ENCODE measurements around the gene UMODL1.

DNA sequence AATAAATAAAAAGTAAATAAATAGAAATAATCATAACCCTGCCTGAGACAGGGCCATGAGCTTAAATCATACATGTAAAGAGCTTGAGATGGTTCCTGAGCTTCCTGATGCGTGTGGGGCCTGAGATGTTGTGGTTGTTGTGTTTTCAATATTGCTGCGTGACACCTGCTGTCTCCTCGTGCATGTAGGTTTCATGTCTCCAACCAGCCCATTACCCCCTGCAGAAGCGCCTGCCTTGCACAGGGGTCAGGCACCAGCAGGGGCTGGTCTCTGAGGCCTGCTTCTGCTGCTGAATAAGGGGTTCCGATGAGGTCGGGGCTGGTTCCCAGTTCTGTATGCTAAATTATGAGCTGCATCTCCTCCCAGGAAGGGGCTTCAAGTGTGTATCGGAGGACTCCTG lies 15.9 kb downstream of the UMODL1 start:
- TF ChIP-seq, protein P1, sequence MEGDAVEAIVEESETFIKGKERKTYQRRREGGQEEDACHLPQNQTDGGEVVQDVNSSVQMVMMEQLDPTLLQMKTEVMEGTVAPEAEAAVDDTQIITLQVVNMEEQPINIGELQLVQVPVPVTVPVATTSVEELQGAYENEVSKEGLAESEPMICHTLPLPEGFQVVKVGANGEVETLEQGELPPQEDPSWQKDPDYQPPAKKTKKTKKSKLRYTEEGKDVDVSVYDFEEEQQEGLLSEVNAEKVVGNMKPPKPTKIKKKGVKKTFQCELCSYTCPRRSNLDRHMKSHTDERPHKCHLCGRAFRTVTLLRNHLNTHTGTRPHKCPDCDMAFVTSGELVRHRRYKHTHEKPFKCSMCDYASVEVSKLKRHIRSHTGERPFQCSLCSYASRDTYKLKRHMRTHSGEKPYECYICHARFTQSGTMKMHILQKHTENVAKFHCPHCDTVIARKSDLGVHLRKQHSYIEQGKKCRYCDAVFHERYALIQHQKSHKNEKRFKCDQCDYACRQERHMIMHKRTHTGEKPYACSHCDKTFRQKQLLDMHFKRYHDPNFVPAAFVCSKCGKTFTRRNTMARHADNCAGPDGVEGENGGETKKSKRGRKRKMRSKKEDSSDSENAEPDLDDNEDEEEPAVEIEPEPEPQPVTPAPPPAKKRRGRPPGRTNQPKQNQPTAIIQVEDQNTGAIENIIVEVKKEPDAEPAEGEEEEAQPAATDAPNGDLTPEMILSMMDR (IDR thresholded peaks at IDR 0.05; ENCODE audit: poor library complexity) = no peak
- TF ChIP-seq EZH2phosphoT487 (IDR thresholded peaks at IDR 0.05; ENCODE audit: low read depth, severe bottlenecking, unreplicated experiment) = no peak
